ENCODE results near the gene CPM.
"Not testable (repeated sequence)": the region's sequence is repeated elsewhere in the genome, so short reads cannot be mapped to it uniquely, and the experiment has no call there.

Gene CPM

DNA sequence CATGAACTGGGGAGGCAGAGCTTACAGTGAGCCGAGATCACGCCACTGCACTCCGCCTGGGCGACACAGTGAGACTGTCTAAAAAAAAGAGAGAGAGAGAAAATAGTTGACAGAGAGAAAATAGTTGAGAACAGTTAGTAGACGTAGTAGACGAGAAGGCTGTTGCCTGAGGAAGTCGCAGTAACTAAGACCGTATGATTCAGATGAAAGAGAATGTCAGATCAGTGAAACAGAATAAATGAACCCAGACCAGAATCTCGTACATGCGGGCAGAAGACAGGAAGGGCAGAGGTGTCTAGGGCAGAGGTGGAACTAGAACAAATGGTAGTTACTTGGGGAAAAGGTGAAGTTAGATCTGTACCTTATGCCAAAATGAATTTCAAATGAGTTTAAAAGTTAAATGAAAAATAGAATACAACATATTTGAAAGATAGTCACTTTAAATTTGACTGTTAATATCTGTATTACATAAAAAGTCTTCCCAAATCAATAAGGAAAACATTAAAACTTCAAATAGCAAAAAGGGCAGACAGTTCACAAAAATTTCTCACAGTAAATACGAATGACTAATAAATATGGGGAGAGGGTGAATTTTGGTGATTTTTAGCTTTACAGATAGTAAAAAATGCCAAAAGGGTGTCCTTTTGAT lies 107.3 kb downstream of the CPM start:
- no peak for DNase-seq (ENCODE audit: low read depth)

DNA sequence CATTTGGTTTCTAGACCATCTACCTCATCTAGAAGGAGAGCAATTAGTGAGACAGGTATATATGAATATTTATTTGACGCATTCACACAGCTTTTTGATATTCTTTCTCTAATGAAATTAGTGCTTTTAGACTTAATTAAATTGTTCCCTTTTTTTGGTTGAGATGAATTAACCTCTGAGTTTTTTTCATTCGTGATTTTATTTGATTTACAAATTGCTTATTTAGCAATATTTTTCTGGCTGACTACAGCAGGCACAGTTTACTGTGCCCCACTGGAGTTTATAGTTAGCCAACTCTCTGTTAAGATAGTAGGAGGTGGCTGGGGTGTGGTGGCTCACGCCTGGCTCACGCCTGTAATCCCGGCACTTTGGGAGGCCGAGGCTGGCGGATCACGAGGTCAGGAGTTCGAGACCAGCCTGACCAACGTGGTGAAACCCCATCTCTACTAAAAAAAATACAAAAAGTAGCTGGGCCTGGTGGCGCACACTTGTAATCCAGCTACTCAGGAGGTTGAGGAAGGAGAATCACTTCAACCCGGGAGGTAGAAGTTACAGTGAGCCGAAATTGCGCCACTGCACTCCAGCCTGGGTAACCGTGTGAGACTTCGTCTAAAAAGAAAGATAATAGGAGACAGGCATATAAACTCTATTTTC lies 108.2 kb downstream of the CPM start:
- DNase-seq (ENCODE audit: low read depth) = no peak

DNA sequence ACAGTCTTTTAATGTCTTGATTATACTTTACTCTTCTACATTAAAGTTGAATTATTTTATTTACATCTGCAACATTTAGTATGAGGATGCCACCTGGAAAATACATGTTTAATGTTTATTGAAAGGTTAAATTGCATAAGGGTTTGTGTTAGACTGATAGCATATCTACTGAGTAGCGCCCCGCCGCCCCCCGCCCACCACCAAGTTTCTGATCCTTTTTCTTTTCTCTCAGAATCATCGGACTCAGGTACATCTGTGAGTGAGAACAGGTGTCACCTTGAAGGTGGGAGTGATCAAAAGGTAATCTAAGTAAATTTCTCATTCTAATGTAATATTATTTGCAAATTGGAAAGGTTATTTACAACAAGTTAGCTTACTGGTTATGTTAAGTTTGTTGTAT lies 108.8 kb downstream of the CPM start:
- DNase-seq (ENCODE audit: low read depth) = no peak

DNA sequence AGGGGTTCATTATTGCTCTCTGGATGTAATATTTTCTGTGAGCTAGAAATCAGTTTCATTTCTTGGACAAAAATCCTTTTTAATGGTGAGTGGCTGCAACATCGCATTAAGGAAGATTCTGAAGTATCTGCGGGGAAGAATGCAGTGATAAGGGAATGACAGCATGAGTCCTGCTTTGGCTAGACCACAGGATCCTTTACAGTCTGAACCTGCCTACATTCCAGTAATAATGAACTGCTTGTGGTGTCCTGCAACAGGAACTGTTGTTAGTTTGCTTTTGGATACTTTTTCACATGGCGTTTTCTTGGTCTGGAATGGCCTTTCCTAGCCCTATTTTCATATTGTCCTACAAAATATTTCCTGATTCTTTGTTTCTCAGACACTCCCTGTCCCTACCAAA lies 109.3 kb downstream of the CPM start:
- no peak for DNase-seq (ENCODE audit: low read depth)

GRCh38 chr12:68821357-68822188 lies 111.4 kb downstream of the CPM start:
- no peak for DNase-seq (ENCODE audit: low read depth)

GRCh38 chr12:68819481-68819880 lies 113.5 kb downstream of the CPM start:
- not testable (repeated sequence) for DNase-seq (ENCODE audit: low read depth)

DNA sequence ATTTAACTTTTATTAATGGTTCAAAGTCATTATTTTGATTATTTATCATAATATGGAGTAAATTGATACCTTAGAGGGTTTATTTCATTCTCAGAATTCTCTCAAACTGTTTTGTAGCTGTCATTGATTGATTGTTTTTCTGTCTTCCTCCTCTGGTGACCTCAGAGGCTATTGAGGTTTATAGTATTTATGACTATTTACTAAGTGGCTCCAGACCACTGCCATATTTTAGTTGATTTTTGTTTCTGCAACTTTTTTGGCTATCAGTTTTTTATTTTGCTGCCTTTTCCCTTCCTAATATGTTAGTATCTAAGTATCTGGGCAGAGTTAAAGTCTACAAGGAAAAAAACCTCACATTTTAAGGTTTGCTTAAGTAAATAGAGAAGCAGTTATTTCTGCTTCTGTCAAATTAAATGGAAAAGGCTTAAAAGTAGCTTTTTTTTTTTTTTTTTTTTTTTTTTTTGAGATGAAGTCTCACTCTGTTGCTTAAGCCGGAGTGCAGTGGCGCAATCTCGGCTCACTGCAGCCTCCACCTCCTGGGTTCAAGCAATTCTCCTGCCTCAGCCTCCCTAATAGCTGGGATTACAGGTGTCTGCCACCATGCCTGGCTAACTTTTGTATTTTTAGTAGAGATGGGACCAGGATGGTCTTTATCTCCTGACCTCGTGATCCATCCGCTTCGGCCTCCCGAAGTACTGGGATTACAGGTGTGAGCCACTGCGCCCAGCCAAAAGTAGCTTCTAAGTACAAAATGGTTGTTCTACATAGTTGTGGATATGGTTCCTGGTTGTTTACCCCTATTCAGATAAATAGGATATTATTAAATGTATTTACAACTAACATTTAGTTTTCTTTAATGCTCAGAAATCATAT lies 116.8 kb downstream of the CPM start:
- no peak for DNase-seq (ENCODE audit: low read depth)

DNA sequence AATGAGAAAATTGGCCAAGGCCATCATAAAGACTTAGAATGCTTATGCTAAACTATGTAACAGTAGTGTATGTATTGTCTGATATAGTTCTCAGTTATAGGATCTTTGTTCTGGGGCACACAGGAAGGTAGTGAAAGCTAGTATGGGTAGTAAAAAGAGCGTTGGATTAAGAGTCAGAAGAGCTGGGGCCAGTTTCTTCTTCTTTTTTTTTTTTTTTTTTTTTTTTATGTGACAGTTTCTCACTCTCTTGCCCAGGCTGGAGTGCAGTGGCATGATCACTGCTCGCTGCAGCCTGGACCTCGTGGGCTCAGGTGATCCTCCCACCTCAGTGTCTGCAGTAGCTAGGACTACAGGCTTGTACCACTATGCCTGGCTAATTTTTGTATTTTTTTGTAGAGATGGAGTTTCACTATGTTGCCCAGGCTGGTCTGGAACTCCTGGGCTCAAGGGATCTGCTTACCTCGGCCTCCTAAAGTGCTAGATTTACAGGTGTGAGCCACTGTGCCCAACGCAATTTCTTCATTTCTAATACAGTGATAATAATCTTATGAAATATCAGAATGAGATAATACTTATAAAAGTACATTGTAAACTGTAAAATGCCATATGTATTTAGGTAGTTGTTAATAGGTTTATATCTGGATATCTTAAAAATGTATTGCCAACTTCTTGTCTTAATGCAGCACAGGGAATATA lies 117.6 kb downstream of the CPM start:
- no peak for DNase-seq (ENCODE audit: low read depth)

DNA sequence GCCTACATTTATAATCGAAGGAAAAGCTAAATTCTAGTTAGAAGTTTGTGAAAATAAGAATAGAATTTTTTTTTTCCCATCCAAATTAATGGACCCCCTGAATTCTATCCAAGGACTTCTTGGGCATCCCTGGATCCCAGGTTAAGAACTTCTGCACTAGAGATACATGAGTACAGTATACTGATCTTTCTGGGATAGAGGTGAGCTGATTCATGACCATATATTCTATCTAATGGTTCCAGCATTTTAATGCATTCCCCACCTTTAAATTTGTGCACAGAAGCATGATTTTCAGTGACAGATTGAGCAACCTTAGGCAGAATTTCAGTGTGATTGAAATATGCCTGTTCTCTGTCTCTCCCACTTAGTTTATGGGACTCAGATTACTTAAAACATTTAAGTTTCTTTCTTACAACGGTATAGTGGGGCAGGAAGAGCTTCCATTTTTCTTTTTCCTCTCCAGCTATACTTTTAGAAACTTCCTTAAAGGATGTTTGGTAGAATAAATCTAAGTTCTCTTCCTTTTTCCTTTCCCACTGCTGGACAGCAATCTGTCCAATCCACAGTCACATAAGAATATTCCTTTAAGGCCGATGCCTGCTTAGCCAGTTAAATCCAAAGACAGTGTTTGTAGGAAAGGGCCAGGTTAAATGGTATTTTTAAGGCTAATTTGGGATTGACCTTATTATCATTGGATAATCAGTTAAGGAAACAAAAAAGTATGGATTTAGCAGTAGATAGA lies 118.3 kb downstream of the CPM start:
- no peak for DNase-seq (ENCODE audit: low read depth)

GRCh38 chr12:68813242-68813593 lies 119.8 kb downstream of the CPM start:
- no peak for DNase-seq (ENCODE audit: low read depth)

DNA sequence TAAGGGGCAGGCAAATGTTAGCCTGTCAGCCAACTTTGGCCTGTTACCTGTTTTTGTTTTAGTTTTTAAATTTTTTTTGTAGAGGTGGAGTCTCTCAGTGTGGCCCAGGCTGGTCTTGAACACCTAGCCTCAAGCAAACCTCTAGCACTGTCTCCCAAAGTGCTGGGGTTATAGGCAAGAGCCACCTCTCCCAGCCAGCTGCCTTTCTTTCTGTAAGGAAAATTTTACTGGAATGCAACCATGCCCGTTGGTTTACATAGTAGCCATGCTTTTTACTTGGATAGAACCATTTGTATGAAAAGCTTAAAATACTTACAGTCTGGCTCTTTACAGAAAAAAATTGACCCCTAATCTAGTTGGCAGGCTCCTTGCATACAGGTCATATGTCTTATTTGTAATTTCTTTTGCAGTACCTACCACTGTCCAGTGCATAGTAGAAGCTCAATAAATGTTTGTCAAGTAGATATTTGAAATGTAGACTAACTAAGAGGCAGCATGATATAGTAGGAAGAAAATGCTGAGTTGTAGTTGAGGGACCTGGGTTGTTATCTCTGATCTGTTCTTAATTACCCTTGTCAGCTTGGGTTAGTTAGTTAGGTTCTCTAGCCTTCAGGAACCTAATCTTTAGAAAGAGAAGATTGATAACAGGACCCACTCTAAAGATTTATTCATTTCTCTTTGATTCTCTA lies 120.3 kb downstream of the CPM start:
- DNase-seq (ENCODE audit: low read depth) = no peak

DNA sequence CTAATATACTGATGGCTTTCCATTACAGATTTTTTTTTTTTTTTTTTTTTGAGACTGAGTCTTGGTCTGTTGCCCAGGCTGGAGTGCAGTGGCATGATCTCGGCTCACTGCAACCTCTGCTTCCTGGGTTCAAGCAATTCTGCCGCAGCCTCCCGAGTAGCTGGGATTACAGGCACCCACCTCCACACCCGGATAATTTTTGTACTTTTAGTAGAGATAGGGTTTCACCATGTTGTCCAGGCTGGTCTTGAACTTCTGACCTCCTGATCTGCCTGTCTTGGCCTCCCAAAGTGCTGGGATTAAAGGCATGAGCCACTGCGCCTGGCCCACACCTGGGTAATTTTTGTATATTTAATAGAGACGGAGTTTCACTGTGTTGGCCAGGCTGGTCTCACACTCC lies 121.4 kb downstream of the CPM start:
- not testable (repeated sequence) for DNase-seq (ENCODE audit: low read depth)

- DNase-seq (ENCODE audit: low read depth) = not testable (repeated sequence)
Measured at GRCh38 chr12:68810027-68810389, 123.0 kb downstream of the CPM start.

DNA sequence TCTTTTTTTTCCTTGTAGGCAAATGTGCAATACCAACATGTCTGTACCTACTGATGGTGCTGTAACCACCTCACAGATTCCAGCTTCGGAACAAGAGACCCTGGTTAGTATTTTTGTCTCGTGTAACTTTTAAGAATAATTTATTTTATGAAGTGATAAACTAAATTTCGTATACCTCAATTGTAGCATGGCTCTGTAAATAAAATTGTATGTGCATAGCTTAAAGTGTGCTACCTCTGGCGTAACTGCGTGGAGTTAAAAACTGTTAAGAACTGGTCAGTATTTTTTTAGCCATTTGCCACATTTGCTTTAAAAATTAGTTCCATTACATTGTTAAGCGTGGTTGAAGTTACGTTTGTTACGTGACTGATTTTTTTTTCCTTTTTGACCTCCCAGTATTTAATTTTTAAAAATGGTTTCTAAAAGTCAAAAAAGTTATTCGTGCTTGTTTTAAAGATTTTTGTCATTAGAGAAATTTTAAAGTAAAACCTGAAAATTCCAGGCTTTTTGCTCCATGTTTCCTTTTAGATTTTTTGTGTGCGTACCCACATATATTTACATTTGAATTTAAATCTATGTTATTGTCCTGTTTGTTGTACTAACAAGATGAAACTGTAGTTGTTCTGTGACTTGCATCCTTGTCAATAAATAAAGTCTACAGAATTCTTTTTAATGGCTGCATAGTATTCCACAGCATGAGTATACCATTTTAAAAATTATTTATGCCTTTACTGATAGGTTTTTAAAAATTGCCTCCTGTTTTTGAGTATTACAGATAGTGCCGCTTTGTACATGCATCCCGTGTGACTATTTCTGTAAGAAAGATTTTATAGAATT lies 123.6 kb downstream of the CPM start:
- no peak for DNase-seq (ENCODE audit: low read depth)

DNA sequence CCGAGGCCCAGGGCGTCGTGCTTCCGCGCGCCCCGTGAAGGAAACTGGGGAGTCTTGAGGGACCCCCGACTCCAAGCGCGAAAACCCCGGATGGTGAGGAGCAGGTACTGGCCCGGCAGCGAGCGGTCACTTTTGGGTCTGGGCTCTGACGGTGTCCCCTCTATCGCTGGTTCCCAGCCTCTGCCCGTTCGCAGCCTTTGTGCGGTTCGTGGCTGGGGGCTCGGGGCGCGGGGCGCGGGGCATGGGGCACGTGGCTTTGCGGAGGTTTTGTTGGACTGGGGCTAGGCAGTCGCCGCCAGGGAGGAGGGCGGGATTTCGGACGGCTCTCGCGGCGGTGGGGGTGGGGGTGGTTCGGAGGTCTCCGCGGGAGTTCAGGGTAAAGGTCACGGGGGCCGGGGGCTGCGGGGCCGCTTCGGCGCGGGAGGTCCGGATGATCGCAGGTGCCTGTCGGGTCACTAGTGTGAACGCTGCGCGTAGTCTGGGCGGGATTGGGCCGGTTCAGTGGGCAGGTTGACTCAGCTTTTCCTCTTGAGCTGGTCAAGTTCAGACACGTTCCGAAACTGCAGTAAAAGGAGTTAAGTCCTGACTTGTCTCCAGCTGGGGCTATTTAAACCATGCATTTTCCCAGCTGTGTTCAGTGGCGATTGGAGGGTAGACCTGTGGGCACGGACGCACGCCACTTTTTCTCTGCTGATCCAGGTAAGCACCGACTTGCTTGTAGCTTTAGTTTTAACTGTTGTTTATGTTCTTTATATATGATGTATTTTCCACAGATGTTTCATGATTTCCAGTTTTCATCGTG lies 124.4 kb downstream of the CPM start:
- DNase-seq (ENCODE audit: low read depth) = peak; percentile 41

DNA sequence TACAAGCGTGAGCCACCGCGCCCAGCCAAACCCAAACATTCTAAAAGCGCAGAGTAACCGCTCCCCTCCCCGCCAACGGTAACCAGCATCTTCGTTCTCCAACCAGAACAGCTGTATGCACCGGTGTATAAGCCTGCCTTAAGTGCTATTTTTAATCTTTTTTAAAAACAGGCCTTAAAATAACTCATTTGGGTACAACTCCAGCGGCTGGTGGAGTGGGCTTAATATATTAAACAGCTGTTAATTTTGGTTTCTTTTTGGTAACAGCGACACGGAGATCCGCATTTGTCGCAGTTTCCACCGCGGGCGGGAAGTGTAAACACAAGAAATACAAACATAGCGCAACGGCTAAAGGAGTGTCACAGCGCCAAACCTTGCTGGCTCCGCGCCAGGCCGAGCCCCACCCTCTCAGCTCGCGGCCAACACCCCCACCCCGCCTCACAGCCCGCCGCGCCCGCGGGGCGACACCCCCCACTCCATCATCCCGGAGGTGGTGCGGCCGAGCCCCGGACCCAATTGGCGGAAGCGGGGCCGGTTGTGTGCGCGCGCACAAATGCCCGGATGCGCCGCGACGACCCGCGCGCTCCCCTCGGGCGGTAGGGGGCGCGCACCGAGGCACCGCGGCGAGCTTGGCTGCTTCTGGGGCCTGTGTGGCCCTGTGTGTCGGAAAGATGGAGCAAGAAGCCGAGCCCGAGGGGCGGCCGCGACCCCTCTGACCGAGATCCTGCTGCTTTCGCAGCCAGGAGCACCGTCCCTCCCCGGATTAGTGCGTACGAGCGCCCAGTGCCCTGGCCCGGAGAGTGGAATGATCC lies 125.2 kb downstream of the CPM start, which contains the start of gene MDM2:
MDM2 (plus strand) TSS at position 602 of the 812 bp plus-strand sequence. CDS start 301 bp downstream, outside the sequence.
- peak; percentile 94 for DNase-seq (ENCODE audit: low read depth)

DNA sequence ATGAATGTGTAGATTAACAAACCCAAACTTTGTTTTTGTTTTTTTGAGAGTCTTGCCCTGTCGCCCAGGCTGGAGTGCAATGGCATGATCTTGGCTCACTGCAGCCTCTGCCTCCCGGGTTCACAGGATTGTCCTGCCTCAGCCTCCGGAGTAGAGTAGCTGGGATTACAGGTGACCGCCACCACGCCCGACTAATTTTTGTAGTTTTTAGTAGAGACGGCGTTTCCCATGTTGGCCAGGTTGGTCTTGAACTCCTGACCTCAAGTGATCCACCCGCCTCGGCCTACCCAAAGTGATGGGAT lies 125.7 kb downstream of the CPM start:
- DNase-seq (ENCODE audit: low read depth) = not testable (repeated sequence)
